ENCODE data around the gene NTN4.
"Not testable (repeated sequence)": the region's sequence is repeated elsewhere in the genome, so short reads cannot be mapped to it uniquely, and the experiment has no call there.

NTN4 gene

DNA sequence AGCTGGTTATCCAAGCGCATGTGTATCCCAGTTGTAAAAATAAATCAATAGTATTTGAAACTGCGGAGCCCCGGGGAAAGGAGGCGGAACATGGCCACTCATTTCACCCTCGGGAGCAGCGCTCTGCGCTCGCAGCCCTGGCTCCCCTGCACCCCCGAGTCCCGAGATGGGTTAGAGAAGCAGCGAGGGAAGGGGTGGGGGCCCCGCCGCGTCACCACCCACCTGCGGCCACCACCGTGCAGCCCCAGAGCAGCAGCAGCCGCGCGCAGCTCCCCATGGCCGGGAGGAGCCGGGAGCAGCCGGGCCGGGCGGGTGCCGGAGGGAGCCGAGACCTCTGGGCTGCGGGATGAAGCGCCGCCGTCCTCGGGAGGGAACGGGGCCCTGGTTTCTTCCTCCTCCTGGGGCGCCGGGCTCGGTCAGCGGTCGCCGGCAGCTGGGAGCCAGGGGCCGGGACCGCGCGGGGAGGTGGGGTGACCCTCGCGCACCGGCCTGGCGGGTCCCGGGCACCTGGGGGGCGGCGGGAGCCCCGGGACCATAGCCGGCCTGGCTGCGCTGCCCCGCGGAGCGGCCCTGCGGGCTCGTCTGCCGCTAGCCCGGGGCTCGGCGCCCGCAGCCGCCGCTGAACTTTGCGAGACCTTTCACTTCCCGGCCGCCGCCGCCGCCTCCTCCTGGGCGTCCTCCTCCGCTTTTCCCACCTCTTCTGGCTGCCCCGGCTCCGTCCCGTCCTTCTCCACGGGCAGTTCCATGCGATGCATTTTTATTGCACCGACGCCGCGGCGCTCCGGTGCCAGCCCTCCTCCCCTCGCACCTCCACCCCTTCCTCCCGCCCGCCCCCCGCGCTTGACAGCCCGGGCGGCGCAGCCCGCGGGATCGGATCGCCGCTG, at the start of gene NTN4:
Gene NTN4 (minus strand): TSS at position 732 of the 884 bp plus-strand sequence. CDS start 455 bp downstream, at position 277.
- DNase-seq (ENCODE audit: low spot score) = no peak

DNA sequence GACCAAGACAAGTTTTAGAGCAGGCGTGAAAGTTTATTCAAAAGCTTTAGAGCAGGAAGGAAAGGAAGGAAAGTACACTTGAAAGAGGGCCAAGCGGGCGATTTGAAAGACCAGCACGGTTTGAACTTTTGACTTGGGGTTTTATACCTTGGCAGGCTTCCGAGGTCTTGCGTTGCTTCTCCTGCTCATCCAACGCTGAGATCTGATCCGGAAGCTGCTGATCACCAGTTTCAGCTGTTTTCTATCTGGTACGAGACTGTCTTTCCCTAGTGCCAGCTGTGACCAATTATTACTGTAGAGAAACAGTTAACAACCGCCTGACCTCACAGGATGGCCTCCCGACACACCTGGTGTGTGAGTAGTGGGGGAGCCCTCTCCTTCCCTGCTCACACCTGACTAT, 47.6 kb upstream of the NTN4 start:
- DNase-seq (ENCODE audit: low spot score) = no peak

DNA sequence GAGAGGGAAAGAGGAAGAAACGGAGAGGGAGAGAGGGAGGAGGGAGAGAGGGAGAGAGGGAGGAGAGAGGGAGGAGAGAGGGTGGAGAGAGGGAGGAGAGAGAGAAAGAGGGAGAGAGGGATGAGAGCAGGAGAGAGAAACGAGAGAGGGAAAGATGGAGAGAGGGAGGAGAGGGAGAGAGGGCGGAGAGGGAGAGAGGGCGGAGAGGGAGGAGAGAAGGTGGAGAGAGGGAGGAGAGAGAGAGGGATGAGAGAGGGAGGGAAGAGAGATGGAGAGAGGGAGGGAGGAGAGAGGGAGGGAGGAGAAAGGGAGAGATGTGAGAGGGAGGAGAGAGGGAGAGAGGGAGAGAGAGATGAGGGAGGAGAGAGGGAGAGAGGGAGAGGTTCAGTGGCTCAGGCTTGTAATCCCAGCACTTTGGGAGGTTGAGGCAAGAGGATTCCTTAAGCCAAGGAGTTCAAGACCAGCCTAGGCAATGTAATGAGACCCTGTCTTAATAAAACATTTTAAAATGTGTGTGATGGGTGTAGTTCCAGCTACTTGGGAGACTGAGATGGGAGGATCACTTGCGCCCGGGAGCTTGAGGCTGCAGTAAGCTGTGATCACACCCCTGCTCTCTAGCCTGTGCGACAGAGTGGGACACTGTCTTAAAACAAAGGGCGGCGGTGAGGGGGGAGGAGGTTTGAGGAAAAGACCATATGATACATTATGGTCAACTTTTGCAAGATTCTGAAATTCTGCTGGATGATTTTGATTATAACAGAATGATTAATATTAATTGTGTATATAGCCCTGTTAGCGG, 46.9 kb upstream of the NTN4 start:
- no peak for DNase-seq (ENCODE audit: low spot score)

GRCh38 chr12:95836630-95837239, 46.2 kb upstream of the NTN4 start:
- no peak for DNase-seq (ENCODE audit: low spot score)

- DNase-seq (ENCODE audit: low spot score) = no peak
These were observed 45.6 kb upstream of the NTN4 start for GRCh38 chr12:95836185-95836609.

DNA sequence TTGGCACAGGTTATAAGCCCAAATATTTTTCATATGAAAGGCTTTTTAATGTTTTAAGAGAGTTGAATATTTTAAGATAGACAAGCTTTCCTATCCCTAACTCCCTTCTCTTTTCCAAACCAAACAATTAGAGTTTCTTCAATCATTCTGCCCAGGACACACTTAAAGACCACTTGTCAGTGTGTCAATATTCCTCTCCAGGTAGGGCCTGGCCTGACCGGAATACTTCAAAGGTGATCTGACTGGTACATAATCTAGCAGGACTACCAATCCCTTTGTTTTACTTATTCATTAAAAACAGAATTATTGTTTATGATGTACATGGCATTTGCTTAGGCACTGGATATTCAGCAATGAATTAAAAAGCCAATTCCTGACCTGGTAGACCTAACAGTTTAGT, 44.0 kb upstream of the NTN4 start:
- DNase-seq (ENCODE audit: low spot score) = no peak

DNA sequence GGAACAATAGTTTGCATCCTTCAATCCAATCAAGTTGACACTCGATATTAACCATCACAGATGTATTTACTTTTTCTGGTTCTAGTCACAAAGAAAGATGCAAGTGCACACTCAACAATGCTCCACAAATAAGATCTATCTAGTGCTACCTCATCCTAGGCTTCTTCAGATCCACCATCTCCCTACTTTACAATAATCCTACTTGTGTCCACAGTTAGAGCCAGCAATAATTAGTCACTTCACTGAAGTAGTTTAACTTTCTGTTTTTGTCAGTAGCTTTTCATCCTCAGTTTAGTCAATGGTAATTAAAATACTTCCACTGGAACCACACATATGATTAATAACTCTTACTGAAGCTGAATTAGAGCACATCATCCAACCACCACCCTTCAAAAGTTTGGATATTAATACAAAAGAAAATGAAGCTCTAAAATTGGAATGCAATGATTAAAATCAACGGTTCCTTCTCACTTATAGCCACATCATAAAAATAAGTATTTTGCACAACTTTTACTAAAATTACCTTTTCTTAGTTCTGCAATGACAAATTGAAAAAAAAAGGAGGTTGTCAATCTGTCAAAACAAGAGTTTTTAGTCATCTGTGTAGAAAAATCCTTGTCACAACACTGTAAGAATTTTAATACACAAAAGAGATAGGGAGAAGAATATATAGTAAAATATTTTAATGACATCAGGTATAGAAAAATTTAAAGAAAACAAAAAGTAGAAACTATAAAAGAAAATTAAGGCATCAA, 39.9 kb upstream of the NTN4 start:
- DNase-seq (ENCODE audit: low spot score) = no peak

DNA sequence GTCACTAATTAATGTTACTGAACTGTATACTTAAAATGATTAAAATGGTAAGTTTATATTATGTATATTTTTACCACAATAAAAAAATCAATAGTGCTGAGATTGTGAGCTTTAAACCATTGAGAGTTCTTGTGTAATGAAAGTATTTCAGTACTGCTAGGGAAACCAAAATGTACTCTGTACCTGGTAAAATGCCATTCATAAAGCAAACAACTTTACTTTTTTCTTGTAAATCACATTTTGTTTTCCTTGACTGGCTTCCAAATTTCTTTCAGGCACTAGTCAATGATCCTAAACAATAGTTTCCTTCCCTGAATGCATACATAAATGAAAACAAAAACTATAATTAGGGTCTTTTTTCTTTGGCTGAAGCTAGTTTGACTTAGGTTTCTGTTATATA, 38.8 kb upstream of the NTN4 start:
- no peak for DNase-seq (ENCODE audit: low spot score)

- peak; percentile 14 for DNase-seq (ENCODE audit: low spot score)
These were observed 29.6 kb upstream of the NTN4 start for GRCh38 chr12:95820096-95820703.

GRCh38 chr12:95815632-95816212, 25.2 kb upstream of the NTN4 start:
- peak; percentile 3 for DNase-seq (ENCODE audit: low spot score)

DNA sequence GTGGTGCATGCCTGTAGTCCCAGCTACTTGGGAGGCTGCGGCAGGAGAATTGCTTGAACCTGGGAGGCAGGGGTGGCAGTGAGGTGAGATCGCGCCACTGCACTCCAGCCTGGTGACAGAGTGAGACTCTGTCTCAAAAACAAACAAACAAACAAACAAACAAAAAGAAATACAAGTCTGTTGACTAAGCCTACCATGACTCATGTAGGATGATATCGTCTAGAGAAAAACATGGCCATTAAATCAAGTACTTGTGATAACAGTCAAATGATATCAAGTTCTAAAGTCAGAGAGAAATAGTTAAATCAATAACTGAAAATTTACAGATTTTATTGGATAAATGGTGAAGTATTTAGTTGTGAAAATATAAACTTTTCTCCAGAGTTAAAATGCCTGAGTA, 21.6 kb upstream of the NTN4 start:
- not testable (repeated sequence) for DNase-seq (ENCODE audit: low spot score)

DNA sequence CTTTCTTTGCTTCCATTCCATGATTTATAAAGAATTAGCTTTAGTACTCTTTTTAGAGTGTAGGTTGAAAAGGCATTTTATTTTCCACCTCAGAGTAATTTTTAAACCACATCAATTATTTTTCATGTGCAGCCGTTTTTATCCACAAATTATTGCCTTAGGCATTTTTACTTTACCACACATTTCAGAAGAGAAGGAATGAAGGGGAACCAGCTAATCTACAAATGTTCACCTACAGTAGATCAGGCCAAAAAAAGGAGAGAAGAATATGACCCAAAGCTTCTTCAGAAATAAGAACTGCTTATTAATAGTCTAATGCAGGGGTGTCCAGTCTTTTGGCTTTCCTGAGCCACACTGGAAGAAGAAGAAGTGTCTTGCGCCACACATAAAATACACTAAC, 19.8 kb upstream of the NTN4 start:
- no peak for DNase-seq (ENCODE audit: low spot score)

DNA sequence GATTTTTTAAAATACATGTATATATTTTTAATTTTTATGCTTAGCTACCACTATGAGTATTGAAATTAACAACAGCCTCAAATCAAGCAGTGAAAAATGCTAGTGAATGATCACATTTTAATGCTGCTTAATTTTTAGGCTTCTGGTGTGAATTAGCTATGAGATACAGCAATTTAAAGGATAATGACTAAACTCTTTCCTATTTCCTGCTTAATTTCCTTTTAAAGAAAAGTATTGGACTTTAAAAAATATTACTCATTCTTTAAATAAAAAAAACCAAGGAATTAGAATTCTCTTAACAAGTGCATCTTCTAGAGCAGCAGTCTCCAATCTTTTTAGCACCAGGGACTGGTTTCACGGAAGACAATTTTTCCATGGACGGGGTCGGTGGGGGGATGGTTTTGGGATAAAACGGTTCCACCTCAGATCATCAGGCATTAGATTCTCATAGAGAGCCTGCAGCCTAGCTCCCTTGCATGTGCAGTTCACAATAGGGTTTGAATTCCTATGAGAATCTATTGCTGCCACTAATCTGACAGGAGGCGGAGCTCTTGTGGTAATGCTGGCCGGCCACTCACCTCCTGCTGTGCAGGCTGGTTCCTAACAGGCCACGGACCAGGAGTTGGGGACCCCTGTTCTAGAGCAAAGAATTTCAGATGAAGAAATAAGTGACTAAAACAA, 18.6 kb upstream of the NTN4 start:
- no peak for DNase-seq (ENCODE audit: low spot score)

DNA sequence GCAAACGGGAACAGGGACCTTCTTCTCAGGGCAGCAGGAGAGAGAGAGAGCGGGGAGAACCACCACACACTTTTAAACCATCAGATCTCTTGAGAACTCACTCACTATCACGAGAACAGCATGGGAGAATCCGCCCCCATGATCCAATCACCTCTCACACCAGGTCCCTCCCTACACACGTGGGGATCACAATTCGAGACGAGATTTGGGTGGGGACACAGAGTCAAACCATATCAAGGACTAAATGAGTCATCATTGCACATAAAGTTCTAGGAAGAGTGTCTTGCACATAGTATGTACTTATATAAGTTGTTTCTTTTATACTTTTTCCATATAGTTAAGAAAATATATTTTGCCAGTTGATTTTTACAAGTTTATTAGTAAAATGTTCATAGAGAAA, 17.6 kb upstream of the NTN4 start:
- no peak for DNase-seq (ENCODE audit: low spot score)

GRCh38 chr12:95805864-95806671, 15.5 kb upstream of the NTN4 start:
- DNase-seq (ENCODE audit: low spot score) = no peak

DNA sequence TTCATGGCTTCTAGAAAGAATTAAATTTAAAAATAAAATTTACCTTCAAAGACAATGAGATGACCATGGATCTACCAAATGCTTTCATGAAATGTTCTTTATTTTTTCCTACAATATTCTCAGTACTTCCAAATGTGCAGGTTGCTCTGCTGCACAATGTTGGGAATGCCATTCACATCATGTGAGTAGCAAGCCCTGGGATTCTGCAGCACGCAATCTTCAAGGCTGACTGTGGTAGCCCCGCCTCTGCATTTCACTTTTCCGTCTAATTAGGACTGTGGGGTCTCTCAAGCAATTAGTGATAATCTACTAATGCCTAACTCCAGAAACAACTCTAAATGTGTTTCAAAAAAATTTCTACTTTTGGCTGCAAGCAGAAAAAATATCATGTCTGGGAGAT, 13.7 kb upstream of the NTN4 start:
- DNase-seq (ENCODE audit: low spot score) = no peak

- no peak for DNase-seq (ENCODE audit: low spot score)
These were observed 13.3 kb upstream of the NTN4 start for GRCh38 chr12:95803817-95804216.

DNA sequence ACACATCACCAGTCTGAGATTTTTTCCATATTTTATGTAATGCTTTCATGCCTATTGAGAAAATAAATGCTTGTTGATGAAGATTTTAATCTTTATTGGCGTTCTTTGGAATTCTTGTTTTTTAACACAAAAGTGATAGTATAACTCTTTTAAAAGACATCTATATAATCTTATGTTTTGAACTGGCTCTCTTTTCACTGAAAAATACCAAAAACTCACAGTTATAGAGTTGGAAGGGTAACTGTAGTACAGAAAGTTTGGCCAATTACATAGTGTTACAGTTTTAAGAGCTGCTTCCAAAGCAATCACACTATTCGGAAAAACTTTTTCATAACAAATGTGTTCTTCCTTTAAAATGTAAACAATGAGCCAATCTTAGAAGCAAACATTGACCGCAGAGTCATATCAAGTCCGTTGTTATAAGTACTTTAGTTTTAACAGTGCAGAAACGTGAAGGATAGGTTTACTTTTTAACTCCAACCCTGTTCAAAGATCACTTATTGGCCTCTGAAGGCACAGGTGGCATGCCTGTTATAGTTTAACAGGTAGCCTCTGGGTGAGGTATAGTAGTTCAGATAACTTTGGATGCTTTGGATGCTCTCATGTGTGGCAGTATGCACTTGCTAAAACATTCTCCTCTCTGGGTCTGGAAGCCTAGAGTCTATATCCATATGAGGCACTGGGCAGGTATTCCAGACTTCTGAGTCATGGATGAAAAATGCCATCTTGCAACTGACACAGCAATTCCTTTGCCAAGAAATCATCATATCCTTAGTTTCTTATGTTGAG, 12.1 kb upstream of the NTN4 start:
- no peak for DNase-seq (ENCODE audit: low spot score)

- no peak for DNase-seq (ENCODE audit: low spot score)
These were observed 6.4 kb upstream of the NTN4 start for GRCh38 chr12:95796982-95797289.
